ENCODE data around the gene ZNF750.

ZNF750 gene

GRCh38 chr17:82812058-82812457 is 27.8 kb downstream of the ZNF750 start:
- no peak for DNase-seq (ENCODE audit: low read depth)

- DNase-seq (ENCODE audit: low read depth), result no peak
These were observed 29.0 kb downstream of the ZNF750 start for GRCh38 chr17:82810644-82811430.

- no peak for DNase-seq (ENCODE audit: low read depth)
These were observed 30.6 kb downstream of the ZNF750 start for GRCh38 chr17:82808921-82809905.

GRCh38 chr17:82808006-82808405 is 31.8 kb downstream of the ZNF750 start:
- DNase-seq (ENCODE audit: low read depth), result no peak

GRCh38 chr17:82807562-82807961 is 32.3 kb downstream of the ZNF750 start:
- no peak for DNase-seq (ENCODE audit: low read depth)

- no peak for DNase-seq (ENCODE audit: low read depth)
These were observed 32.7 kb downstream of the ZNF750 start for GRCh38 chr17:82807101-82807500.

- DNase-seq (ENCODE audit: low read depth), result no peak
These were observed 33.2 kb downstream of the ZNF750 start for GRCh38 chr17:82806645-82807044.

- DNase-seq (ENCODE audit: low read depth), result no peak
These were observed 34.0 kb downstream of the ZNF750 start for GRCh38 chr17:82805823-82806222.

GRCh38 chr17:82805254-82805653 is 34.6 kb downstream of the ZNF750 start:
- DNase-seq (ENCODE audit: low read depth), result no peak

- DNase-seq (ENCODE audit: low read depth), result no peak
These were observed 35.2 kb downstream of the ZNF750 start for GRCh38 chr17:82804442-82805191.

- DNase-seq (ENCODE audit: low read depth), result no peak
These were observed 36.2 kb downstream of the ZNF750 start for GRCh38 chr17:82803606-82804005.

GRCh38 chr17:82803185-82803584 is 36.6 kb downstream of the ZNF750 start:
- DNase-seq (ENCODE audit: low read depth), result no peak

- DNase-seq (ENCODE audit: low read depth), result no peak
These were observed 37.6 kb downstream of the ZNF750 start for GRCh38 chr17:82802075-82802780.

GRCh38 chr17:82801377-82801970 is 38.3 kb downstream of the ZNF750 start:
- DNase-seq (ENCODE audit: low read depth), result no peak

- DNase-seq (ENCODE audit: low read depth), result no peak
These were observed 38.9 kb downstream of the ZNF750 start for GRCh38 chr17:82800885-82801284.

- no peak for DNase-seq (ENCODE audit: low read depth)
These were observed 40.2 kb downstream of the ZNF750 start for GRCh38 chr17:82799591-82799990.

GRCh38 chr17:82798752-82799151 is 41.1 kb downstream of the ZNF750 start:
- no peak for DNase-seq (ENCODE audit: low read depth)

- no peak for DNase-seq (ENCODE audit: low read depth)
These were observed 42.8 kb downstream of the ZNF750 start for GRCh38 chr17:82797061-82797460.

- no peak for DNase-seq (ENCODE audit: low read depth)
These were observed 44.2 kb downstream of the ZNF750 start for GRCh38 chr17:82795615-82796014.

GRCh38 chr17:82794781-82795482 is 44.9 kb downstream of the ZNF750 start:
- DNase-seq (ENCODE audit: low read depth), result no peak

Measured in T follicular helper cell (primary cell).